GM21381 (cell line): ENCODE measurements around the gene OR13C5.
"Not testable (repeated sequence)": the region's sequence is repeated elsewhere in the genome, so short reads cannot be mapped to it uniquely, and the experiment has no call there.

Source experiments
- ATAC-seq: cut with Tn5 transposase; IDR thresholded peaks from one replicate; pipeline ENCODE4 v1.9.1; 2021; ENCODE audit warnings: mild to moderate bottlenecking, moderate library complexity; ENCODE audit not compliant: unreplicated experiment

Gene OR13C5, protein sequence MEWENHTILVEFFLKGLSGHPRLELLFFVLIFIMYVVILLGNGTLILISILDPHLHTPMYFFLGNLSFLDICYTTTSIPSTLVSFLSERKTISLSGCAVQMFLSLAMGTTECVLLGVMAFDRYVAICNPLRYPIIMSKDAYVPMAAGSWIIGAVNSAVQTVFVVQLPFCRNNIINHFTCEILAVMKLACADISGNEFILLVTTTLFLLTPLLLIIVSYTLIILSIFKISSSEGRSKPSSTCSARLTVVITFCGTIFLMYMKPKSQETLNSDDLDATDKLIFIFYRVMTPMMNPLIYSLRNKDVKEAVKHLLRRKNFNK

DNA sequence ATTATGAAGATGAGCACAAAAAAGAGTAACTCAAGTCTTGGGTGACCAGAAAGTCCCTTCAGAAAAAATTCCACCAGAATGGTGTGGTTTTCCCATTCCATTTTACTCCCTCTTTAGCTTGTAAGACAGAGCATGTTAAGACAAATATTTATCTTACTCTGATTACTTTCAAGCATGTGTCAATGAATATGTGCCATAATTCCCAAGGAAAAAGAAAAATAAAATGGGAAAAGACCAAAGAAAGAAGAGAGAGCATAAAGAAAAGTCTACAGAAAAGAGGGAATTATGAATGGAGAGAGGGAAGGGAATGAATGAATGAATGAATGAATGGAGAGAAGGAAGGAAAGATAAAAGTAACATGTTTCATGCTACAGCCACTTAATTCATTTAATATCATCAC, at the start of gene OR13C5:
Gene OR13C5, minus strand, starts transcription at position 101 of the 400 bp plus-strand sequence. Its CDS starts 0 bp downstream, at position 101.
- not testable (repeated sequence) for ATAC-seq

DNA sequence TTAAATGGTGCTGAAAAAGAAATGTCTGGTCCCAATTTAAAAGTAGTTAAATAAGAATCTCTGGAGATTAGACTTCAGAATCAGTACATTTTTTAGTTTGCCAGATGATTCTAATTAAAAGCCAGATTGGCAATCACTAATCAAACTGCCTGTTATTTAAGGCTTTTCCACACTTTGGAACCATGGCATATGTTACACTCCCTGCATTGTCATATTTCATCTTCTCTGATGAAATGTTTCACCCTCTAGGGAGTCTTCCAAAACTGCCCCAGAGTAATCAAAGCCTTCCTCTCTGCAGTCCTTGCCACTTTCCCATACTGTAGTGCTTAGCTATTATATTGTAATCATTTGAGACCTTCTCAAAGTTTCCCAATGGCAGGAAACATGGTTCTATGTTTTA, 36.2 kb upstream of the OR13C5 start:
- ATAC-seq = no peak

DNA sequence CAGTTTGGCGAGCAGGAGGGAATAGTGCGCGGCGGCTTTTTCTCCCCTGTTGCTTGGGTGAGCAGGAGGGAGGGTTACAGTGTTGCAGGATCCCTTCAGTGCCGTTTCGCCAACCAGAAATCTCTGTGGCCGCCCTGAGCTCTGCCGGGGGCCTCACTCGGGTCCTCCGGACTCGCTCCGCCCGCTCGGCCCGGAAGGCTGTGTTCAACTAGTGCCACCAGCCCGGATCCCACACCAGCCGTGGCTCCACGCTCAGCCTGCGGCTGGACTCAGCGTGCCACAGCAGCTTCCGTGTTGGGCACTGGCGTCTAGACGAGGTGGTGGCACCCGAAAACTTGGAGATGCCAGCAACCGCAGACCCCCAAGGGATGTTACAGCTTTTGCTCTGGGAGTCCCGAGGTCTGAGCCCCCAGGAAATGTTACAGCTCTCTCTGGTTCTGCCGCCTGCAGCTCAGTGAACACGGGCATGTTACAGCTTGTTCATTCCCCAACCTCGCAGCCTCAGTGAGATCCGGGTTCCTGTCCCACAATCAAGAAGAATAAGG, 34.8 kb upstream of the OR13C5 start:
- no peak for ATAC-seq

DNA sequence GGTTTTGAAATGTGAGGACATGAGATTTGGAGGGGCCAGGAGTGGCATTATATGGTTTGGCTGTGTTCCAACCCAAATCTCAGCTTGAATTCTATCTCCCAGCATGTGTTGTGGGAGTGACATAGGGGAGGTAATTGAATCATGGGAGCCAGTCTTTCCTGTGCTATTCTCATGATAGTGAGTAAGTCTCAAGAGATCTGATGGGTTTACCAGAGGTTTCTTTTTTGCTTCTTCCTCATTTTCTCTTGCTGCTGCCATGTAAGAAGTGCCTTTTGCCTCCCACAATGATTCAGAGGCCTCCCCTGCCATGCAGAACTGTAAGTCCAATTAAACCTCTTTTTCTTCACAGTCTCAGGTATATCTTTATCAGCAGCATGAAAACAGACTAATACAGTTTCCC, 26.8 kb upstream of the OR13C5 start:
- not testable (repeated sequence) for ATAC-seq

DNA sequence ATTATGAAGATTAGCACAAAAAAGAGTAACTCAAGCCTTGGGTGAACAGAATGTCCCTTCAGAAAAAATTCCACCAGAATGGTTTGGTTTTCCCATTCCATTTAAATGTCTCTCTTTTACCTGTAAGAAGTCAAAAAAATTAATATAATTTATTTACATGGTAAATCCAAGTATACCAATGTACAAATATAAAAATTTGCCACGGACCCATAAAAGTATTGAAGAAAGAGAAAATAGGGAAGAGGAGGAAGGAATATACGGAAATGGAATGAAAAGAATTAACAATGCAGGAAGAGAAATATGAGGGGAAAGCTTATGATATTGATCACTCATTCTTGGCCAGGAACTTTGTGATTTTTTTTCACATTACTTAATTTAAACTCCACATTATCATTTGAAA, 18.9 kb upstream of the OR13C5 start, which contains the start of gene OR13C9:
Gene OR13C9, minus strand, starts transcription at position 101 of the 400 bp plus-strand sequence. Its CDS starts 0 bp downstream, at position 101.
- ATAC-seq = no peak

DNA sequence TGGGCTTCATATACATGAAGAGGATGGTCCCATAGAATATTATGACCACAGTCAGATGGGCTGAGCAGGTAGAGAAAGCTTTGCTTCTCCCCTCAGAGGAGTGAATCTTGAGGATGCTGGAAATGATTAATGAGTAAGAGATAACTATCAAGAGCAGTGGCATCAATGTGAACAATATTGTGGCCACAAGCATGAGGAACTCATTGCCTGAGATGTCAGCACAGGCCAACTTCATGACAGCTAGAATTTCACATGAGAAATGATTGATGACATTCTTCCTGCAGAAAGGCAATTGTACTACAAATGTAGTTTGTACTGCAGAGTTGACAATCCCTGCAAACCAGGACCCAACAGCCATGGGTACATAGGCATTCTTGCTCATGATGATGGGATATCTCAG, 18.2 kb upstream of the OR13C5 start:
- no peak for ATAC-seq

DNA sequence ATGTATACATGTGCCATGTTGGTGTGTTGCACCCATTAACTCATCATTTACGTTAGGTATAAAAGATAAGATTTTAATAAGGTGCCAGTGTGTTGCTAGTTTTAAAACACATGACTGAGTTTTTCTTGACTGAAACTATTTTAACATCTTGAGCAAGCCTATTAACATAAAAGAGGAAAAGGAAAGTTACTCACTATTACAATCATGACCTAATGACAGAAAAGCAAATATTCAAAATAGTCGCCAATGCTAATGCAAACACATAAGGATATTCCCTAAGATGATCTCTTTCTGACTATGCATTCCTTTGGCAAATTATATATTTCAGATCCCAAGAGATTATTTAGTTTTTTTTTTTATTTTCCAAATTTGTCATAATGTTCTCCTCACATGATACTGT, 12.0 kb upstream of the OR13C5 start:
- no peak for ATAC-seq

DNA sequence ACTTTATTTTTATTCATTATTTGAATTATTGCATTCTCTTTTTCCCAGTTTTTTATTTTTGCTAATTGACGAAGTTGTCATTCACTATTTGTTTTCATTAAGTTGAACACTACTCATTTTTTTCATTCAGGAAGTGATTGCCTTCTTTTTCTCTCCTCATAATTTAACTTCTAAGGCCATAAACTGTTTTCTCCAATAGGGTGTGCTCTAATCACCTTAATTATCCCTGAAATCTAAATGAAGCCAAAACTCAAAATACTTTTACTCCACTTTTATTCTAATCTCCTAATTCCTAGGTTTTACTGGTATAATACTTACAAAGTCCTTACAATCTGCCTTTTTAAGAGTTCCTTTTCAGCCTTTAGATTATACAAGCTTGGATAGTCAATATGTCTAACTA, 9.1 kb upstream of the OR13C5 start:
- no peak for ATAC-seq

DNA sequence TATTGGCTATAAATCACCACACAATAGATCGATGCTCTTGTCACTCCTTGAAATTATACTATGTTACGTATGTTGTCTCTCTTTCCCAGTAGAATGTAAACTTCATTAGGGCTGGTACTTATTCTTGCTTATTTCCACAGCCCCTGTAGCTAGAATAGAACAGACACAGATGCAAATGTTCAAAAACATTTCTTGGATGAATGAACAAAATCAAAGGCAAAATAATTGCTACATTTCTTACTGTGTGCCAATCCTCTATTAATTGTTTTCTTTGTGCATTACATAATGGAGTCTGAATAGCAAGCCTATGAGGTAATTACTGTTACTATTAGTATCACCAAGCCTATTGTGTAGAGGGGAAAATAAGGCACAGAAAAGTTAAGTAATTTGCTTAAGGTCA, 6.9 kb upstream of the OR13C5 start:
- ATAC-seq = no peak

DNA sequence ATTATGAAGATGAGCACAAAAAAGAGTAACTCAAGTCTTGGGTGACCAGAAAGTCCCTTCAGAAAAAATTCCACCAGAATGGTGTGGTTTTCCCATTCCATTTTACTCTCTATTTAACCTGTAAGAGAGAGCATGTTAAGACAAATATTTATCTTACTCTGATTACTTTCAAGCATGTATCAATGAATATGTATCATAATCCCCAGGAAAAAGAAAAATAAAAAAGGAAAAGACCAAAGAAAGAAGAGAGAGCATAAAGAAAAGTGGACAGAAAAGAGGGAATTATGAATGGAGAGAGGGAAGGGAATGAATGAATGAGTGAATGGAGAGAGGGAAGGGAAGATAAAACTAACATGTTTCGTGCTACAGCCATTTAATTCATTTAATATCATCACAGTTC, 6.3 kb upstream of the OR13C5 start, which contains the start of gene OR13C2:
Gene OR13C2, minus strand, starts transcription at position 101 of the 400 bp plus-strand sequence. Its CDS starts 0 bp downstream, at position 101.
- ATAC-seq = not testable (repeated sequence)

DNA sequence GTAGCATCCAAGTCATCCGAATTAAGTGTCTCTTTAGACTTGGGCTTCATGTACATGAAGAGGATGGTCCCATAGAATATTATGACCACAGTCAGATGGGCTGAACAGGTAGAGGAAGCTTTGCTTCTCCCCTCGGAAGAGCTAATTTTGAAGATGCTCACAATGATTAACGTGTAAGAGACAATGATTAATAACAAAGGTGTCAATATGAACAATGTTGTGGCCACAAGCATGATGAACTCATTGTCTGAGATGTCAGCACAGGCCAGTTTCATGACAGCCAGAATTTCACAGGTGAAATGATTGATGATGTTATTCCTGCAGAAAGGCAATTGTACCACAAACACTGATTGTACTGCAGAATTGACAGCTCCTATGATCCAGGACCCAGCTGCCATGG, 5.6 kb upstream of the OR13C5 start:
- ATAC-seq = peak; percentile 52

DNA sequence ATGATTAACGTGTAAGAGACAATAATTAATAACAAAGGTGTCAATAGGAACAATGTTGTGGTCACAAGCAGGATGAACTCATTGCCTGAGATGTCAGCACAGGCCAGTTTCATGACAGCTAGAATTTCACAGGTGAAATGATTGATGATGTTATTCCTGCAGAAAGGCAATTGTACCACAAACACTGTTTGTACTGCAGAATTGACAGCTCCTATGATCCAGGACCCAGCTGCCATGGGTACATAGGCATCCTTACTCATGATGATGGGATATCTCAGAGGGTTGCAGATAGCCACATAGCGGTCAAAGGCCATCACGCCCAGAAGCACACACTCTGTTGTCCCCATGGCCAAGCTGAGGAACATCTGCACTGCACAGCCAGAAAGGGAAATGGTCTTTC, 464 bp downstream of the OR13C5 start:
- not testable (repeated sequence) for ATAC-seq

DNA sequence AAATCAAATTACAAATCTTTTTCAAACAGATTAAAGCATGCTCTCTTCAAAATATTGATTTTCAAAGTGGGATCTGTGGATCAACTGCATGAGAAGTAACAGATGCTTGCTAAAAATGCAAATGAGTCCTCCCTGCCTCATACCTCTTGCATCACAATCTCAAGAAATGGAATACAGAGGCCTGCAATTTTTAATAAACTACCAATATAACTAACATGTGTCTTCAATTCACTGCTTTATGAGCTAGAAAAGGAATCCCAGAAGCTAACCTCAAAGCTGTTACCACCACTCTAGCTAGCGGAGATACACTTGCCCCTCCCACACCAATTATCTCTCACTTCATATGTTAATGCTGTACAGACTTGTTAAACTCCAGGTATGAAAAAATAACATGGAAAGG, 9.6 kb downstream of the OR13C5 start:
- ATAC-seq = no peak

DNA sequence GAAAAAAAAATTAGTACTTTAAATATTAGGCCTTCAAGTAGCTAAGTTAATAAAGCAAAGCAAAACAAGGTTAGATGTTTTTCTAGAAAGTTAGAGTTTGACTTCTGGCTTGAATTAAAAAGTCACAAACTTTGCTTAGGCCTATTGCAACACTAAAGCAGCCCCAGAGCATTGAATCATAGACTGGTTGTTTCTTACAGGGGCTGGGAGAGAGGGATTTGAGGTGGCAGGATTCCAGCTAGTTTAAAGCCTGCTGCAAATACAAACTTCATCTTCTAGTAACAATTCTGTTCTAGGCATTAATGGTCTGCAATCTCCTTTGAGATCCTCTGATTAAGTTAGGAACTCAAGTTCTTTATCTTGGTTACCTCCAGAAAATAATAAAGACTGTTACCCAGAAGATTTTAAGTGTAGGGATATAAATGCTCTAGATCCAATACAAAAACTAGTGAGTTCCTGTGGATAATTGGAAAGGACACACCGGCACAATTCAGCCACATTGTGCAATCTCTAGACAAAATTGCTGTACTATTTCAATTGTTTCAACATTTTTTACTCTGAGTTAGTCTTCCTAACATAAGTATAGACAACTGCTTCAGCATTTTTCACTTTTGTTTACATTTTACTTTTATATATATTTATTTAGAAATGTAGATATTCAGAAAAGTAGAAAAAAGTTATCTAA, 12.6 kb downstream of the OR13C5 start:
- no peak for ATAC-seq

DNA sequence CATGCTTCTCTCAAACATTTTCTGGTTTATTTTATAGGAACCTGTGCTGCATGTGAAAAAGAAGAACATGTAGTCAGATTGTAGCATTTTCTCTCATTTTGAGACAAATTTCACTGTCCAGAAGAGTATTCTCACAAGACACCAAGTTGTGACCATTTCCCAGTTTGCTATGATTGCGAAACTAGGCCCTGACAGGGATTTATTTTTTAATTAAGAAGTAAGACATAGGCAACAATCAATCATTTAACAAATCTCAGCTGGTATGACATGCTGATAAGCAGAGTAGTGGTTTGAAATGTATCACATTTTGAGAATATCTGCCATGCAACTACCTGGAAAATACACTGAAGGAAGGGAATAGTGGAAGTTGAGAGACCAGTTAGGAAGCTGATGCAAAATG, 18.7 kb downstream of the OR13C5 start:
- no peak for ATAC-seq

DNA sequence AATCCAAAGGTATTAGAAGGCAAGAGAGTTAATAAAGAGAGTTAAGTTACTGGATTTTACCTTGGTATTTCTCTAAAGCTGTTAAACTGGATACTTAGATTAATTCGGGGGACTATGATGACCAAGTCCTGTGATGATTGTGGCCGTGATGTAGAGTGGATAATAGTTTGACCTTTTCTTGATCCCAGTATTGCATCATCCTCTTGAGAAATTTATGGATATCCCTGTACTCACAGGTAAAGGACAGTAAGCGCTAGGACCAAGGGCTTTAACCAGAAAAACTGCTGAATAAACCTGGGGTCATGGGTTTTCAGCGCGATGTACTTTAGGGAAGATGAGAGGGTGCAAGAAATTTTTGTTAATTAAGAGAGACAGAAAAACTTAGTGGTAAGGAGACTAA, 21.9 kb downstream of the OR13C5 start:
- ATAC-seq = no peak

DNA sequence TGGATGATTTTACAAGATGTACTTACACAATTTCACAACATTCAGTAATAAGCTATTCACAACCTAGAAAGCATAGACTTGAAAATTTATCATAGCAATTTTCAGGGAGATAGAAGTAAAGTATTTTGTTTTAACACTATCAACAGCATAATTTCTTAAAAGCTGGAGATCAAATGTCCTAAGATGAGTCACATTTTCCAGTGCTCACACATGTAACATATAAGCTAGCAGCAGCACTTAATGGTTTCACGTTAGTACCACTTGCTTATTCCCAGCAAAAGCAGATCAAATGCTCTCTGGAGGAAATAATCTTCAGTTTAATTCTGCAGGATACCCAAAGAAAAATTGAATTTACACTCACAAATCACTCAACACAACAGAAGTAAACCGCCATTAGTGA, 23.8 kb downstream of the OR13C5 start:
- ATAC-seq = no peak

DNA sequence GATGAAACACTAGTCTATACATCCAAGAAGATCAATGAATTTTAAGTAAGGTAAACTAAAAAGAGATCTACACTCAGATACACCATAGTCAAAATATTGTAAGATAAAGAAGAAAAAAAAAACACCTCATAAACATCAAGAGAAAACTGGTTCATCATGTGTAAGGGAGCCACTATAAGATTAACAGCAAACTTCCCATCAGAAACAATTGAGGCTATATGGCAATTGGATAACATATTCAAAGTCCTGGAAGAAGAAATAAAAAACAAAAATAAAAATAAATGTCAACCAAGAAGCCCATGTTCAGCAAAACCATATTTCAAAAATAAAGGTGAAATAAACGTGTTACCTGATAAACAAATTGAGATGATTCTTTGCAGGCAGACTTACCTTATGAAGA, 26.6 kb downstream of the OR13C5 start:
- no peak for ATAC-seq

DNA sequence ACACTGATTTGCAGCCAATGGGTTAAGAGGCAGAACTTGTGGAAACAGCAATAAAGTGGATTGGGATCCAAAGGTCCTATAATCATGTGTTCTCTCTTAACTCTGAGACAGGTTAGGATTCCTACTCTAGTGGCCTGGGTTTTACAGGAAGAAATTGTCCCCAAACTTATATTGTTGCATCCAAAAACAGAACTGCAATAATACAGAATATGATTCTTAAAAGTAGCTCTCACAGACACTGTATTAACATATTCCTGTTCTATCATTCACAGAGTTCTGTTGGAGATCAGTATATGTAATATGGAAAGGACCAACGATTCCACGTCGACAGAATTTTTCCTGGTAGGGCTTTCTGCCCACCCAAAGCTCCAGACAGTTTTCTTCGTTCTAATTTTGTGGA, 30.3 kb downstream of the OR13C5 start, which contains the start of gene OR13C8:
Gene OR13C8, plus strand, starts transcription at position 301 of the 400 bp plus-strand sequence. Its CDS starts 0 bp downstream, at position 301.
- ATAC-seq = no peak

DNA sequence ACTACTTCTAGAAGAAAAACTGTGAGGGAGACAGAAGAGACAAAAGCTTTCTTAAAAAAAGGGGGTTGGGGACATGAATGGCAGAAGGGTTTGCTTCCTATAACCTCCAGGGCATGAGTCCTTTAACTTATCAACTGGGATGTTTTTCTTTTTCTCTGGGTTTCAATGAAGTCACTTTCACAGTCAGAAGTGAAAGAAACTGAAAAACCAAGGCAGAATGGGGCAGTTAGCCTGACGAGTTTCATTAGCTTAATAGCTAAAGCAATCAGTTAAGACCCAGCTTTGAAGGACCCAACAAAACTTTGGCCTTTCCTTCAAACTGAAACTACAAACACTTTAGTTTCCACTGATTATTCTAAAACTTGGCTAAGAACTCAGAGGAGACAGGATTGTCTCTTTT, 34.9 kb downstream of the OR13C5 start:
- ATAC-seq = no peak

DNA sequence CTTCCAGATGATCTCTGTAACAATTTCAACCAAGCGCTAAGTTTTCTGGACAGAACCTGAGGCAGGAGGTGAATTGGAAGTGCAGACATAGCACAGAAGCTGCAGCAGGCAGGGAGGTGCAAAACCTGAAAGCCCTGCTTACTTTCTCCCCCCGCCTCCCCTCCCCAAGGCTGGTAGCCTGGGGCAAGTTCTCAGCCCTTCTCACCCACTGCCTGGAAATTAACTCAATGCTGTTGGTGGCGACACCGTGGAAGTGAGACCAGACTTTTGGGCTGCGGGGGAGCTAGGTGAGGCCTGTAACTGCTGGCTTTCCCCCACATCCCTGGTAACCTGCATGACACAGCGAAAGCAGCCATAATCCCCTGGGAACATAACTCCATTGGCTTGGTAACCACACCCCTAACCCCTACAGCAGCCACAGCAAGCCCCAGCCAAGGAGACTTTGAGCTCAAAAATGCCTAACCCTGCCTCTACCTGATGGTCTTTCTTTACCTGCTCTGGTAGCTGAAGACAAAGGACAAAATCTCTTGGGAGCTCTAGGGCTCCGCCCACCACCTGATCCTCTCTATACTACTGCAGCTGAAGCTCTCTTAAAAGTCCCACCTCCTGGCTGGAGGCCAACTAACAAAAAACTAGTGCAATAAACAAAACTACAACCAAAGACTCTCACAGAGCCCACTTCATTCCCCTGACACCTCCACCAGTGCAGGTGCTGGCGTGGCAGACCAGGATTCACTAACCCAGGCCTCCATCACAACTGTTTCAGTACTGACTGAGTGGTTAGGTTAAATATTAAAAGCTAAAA, 42.2 kb downstream of the OR13C5 start:
- no peak for ATAC-seq
